Activated naive CD8-positive, alpha-beta T cell (primary cell): ENCODE measurements around the gene KCNK16.

Source experiments
- H3K27ac Mint-ChIP-seq: one replicate; pipeline ENCODE4 v1.8.0; 2021; ENCODE audit warnings: mixed read lengths
- H3K27me3 Mint-ChIP-seq: one replicate; pipeline ENCODE4 v1.8.0; 2021; ENCODE audit warnings: mixed read lengths
- H3K36me3 Mint-ChIP-seq: one replicate; pipeline ENCODE4 v1.8.0; 2021; ENCODE audit warnings: mixed read lengths
- H3K4me1 Mint-ChIP-seq: one replicate; pipeline ENCODE4 v1.8.0; 2021; ENCODE audit warnings: low read depth, mixed read lengths
- H3K4me3 Mint-ChIP-seq: one replicate; pipeline ENCODE4 v1.8.0; 2021; ENCODE audit warnings: mild to moderate bottlenecking, mixed read lengths
- H3K9me3 Mint-ChIP-seq: one replicate; pipeline ENCODE4 v1.8.0; 2021; ENCODE audit warnings: low read depth, mixed read lengths

Gene KCNK16

DNA sequence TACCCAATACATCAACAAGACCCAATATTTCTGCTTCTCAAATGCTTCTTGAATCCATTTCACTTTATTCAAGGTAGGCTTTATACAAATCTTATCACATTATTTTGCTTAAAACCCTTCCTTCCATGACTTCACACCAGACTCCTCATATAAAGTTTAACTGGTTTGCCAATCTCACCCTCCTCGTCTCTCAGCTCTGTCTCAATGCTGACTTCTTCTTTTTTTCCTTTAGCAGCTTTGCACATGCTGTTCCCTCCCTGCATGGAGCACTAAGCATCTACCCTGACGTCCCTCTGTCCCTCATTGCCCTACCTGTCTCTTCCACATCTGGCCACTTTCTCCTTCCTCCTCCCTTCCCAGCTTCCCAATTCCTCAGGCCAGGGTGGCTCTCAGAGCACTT, 39.7 kb downstream of the KCNK16 start:
- H3K9me3 Mint-ChIP-seq: no peaks in the 10 kb centered on the region
- H3K27ac Mint-ChIP-seq: no peak overlapping the region
- no peaks in the 10 kb centered on the region for H3K4me1 Mint-ChIP-seq
- no peaks in the 10 kb centered on the region for H3K36me3 Mint-ChIP-seq
- no peak overlapping the region for H3K4me3 Mint-ChIP-seq
- no peaks in the 10 kb centered on the region for H3K27me3 Mint-ChIP-seq

DNA sequence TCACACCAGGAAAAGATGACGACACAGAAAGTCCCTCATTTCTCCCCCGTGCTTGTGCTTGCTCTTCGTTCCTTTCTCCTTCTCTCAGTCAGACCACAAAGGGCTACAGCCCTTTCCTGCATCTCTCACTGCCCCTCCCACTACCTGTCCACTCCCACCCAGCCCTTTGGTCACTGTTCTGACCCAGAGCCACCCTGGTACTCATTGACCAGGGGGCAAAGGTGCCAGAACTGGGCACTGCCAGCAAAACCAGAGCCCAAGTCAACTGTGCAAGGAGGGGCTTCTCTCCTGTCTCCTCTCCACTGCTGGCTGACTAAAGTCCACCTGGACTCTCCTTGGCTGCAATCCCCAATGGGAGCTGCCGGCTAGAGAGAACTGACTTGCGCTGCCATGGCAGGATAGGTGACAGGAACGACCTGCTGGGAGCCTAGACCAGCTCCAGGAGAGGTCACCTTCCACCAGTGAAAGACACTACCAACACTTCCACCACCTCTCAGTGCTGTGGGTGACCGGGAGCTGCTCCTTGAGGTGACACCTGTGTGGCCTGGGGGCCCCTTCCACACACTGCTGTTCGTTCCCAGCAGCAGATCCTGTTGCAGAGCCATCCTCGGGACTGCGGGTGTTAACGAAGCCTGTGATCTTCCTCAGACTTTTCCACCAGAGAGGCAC, 41.1 kb downstream of the KCNK16 start:
- H3K9me3 Mint-ChIP-seq: no peaks in the 10 kb centered on the region
- H3K27ac Mint-ChIP-seq: no peak overlapping the region
- H3K4me3 Mint-ChIP-seq: no peak overlapping the region
- no peaks in the 10 kb centered on the region for H3K27me3 Mint-ChIP-seq
- no peaks in the 10 kb centered on the region for H3K36me3 Mint-ChIP-seq
- no peaks in the 10 kb centered on the region for H3K4me1 Mint-ChIP-seq

GRCh38 chr6:39280247-39280731, 42.2 kb downstream of the KCNK16 start:
- Mint-ChIP-seq H3K27me3 (peaks cover 2% of the 10 kb centered on the region), H3K27ac (no peak overlapping the region), H3K9me3 (no peaks in the 10 kb centered on the region)

DNA sequence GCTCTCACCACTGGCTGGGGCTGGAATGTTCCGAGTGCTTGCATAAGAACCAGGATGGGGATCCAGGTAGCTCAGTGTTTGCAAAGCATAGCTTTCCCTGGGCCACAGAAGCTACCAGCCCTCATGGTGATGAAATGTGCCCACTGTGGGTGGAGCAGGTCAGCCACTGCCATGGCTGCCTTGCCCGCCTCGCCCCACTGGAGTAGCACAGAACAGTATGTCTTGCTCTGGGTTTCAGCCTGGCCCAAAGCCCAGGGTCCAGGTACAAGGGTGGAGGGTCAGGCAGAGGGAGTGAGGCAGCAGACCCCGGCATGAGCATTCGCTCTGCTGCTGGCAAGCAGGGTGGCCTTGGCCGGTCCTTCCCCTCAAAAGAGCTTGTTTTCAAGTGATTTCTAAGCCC, 43.0 kb downstream of the KCNK16 start:
- Mint-ChIP-seq H3K9me3 (no peaks in the 10 kb centered on the region), H3K36me3 (no peaks in the 10 kb centered on the region), H3K27me3 (peaks cover 2% of the 10 kb centered on the region), H3K27ac (no peak overlapping the region), H3K4me3 (no peak overlapping the region), H3K4me1 (no peaks in the 10 kb centered on the region)

More at GRCh38 chr6:39280247-39280731, 42.2 kb downstream of the KCNK16 start:
- no peaks in the 10 kb centered on the region for H3K36me3 Mint-ChIP-seq
- H3K4me1 Mint-ChIP-seq: no peaks in the 10 kb centered on the region
- no peak overlapping the region for H3K4me3 Mint-ChIP-seq

DNA sequence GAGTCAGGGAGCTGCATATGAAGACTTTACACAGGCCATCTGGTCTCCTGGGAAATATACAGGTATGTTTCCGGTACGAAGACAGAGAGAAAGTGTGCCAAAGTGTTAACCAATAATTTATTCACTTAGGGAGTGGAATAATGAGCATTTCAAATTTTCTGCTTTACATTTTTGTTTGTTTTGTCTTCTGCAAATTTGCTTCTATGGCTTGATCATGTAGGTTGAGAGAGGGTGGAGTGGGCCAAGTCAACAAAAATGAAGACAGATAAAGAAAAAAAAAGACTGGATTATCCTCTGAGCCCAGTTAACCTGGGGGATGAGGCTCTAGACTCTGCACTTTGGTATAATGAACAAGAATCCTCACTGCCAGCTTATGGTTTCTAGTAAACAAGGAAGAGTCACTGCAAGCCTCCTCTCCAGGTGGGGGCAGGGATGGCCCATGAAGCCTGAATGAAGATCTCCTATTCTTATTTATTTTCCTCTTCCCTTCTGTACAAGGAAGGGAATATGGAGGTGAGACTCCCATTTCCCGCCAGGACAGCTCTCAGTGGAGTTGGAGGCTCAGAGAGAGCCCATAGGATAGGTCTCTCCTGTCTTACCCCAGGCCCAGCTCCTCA, 46.0 kb downstream of the KCNK16 start:
- H3K27me3 Mint-ChIP-seq: peaks cover 2% of the 10 kb centered on the region

DNA sequence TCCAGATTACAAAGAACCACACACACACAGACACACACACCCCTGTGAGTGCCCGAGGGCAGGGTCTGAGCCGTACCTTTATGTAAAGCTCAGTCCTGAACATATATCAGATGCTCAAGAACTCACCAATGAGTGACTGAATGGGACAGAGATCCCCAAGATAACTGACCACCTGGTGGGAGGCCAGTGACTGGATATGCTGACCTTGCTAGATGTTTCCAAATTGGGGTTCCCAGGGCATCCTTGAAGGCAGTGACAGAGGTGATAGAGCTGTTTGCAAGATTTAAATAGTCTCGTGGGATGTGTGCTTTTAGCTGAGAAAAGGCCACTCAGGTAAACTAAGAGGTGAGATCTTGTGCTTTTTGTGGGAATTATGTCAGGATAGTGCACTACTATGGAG, 47.6 kb downstream of the KCNK16 start:
- H3K36me3 Mint-ChIP-seq: no peaks in the 10 kb centered on the region
- no peak overlapping the region for H3K4me3 Mint-ChIP-seq
- peaks cover 2% of the 10 kb centered on the region for H3K27me3 Mint-ChIP-seq
- H3K4me1 Mint-ChIP-seq: no peaks in the 10 kb centered on the region
- no peaks in the 10 kb centered on the region for H3K9me3 Mint-ChIP-seq
- H3K27ac Mint-ChIP-seq: no peak overlapping the region

More for the DNA sequence above, 46.0 kb downstream of the KCNK16 start:
- no peaks in the 10 kb centered on the region for H3K9me3 Mint-ChIP-seq
- no peak overlapping the region for H3K27ac Mint-ChIP-seq
- H3K4me3 Mint-ChIP-seq: no peak overlapping the region
- H3K36me3 Mint-ChIP-seq: no peaks in the 10 kb centered on the region
- H3K4me1 Mint-ChIP-seq: no peaks in the 10 kb centered on the region

GRCh38 chr6:39274471-39274870, 48.0 kb downstream of the KCNK16 start:
- Mint-ChIP-seq H3K4me1 (no peaks in the 10 kb centered on the region), H3K4me3 (no peak overlapping the region), H3K9me3 (no peaks in the 10 kb centered on the region), H3K27ac (no peak overlapping the region), H3K27me3 (peaks cover 2% of the 10 kb centered on the region), H3K36me3 (no peaks in the 10 kb centered on the region)

- Mint-ChIP-seq H3K4me3 (no peak overlapping the region), H3K27ac (no peak overlapping the region), H3K36me3 (no peaks in the 10 kb centered on the region), H3K4me1 (no peaks in the 10 kb centered on the region), H3K27me3 (peaks cover 2% of the 10 kb centered on the region), H3K9me3 (no peaks in the 10 kb centered on the region)
These were observed 49.1 kb downstream of the KCNK16 start for GRCh38 chr6:39273406-39273821.

- H3K27me3 Mint-ChIP-seq: no peaks in the 10 kb centered on the region
- peaks cover 4% of the 10 kb centered on the region for H3K4me1 Mint-ChIP-seq
- H3K27ac Mint-ChIP-seq: no peak overlapping the region
- no peak overlapping the region for H3K4me3 Mint-ChIP-seq
- no peaks in the 10 kb centered on the region for H3K36me3 Mint-ChIP-seq
- no peaks in the 10 kb centered on the region for H3K9me3 Mint-ChIP-seq
These were observed 52.5 kb downstream of the KCNK16 start for GRCh38 chr6:39269961-39270360.

- no peaks in the 10 kb centered on the region for H3K9me3 Mint-ChIP-seq
- H3K27ac Mint-ChIP-seq: no peak overlapping the region
- no peaks in the 10 kb centered on the region for H3K36me3 Mint-ChIP-seq
- H3K4me1 Mint-ChIP-seq: peaks cover 6% of the 10 kb centered on the region
- no peaks in the 10 kb centered on the region for H3K27me3 Mint-ChIP-seq
- no peak overlapping the region for H3K4me3 Mint-ChIP-seq
These were observed 53.8 kb downstream of the KCNK16 start for GRCh38 chr6:39268721-39269120.

- H3K4me1 Mint-ChIP-seq: peaks cover 11% of the 10 kb centered on the region
- H3K9me3 Mint-ChIP-seq: no peaks in the 10 kb centered on the region
- H3K4me3 Mint-ChIP-seq: no peak overlapping the region
- no peaks in the 10 kb centered on the region for H3K36me3 Mint-ChIP-seq
- H3K27ac Mint-ChIP-seq: no peak overlapping the region
- no peaks in the 10 kb centered on the region for H3K27me3 Mint-ChIP-seq
These were observed 54.3 kb downstream of the KCNK16 start for GRCh38 chr6:39268171-39268570.

DNA sequence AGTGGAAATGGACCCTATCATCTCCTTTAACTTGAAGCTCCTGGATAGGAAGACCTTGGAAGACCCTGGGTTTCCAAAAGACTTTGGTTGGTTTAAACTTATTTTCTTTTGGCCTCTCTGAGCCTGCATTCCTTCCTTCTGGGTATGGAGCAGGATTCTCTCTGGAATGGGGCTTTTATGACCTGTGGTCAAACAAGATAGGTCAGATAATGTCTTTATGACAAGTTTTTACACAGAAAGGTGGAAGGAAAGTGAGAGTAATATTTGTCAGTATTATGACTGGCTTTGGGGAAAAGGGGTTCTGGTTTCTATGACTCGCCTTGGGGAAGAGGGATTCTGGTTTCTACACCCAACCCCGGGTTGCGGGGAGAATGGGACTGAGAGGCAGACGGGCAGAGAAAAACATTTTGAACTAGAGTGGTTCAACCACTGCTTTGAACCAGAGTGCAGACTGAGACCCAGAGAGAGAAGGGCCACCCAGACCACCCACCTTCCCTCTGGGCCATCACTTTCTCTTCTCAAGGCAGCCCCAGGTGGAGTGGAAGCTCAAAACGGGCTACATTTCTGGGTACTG, 55.6 kb downstream of the KCNK16 start:
- Mint-ChIP-seq H3K4me1 (peaks cover 13% of the 10 kb centered on the region), H3K4me3 (no peak overlapping the region), H3K9me3 (no peaks in the 10 kb centered on the region)

DNA sequence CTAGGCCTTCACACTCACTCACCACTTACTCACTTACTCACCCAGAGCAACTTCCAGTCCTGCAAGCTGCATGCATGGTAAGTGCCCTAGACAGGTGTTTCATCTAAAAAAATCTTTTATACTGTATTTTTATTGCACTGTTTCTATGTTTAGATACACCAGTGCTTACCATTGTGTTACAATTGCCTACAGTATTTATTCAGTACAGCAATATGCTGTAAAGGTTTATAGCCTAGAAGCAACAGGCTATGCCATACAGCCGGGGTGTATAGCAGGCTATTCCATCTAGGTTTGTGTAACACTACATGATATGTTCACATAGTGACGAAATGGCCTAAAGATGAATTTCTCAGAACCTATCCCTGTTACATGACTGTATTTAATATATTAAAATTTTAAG, 56.1 kb downstream of the KCNK16 start:
- H3K36me3 Mint-ChIP-seq: no peaks in the 10 kb centered on the region
- no peak overlapping the region for H3K4me3 Mint-ChIP-seq
- H3K27ac Mint-ChIP-seq: no peak overlapping the region
- peaks cover 13% of the 10 kb centered on the region for H3K4me1 Mint-ChIP-seq
- peaks cover 2% of the 10 kb centered on the region for H3K27me3 Mint-ChIP-seq
- H3K9me3 Mint-ChIP-seq: no peaks in the 10 kb centered on the region

More for the DNA sequence above, 55.6 kb downstream of the KCNK16 start:
- H3K27ac Mint-ChIP-seq: no peak overlapping the region
- no peaks in the 10 kb centered on the region for H3K36me3 Mint-ChIP-seq
- peaks cover 2% of the 10 kb centered on the region for H3K27me3 Mint-ChIP-seq
